ENCODE data around the gene CLMN. TPM values are rescaled to one million over a fixed set of nuclear protein-coding genes. Genes with fewer than 3 reads are reported as not detected.

The CLMN gene
- total and polyA plus RNA-seq, 2 of the 4 experiments (the other 2 are of a cell fraction) = 0.10 to 0.18 TPM

DNA sequence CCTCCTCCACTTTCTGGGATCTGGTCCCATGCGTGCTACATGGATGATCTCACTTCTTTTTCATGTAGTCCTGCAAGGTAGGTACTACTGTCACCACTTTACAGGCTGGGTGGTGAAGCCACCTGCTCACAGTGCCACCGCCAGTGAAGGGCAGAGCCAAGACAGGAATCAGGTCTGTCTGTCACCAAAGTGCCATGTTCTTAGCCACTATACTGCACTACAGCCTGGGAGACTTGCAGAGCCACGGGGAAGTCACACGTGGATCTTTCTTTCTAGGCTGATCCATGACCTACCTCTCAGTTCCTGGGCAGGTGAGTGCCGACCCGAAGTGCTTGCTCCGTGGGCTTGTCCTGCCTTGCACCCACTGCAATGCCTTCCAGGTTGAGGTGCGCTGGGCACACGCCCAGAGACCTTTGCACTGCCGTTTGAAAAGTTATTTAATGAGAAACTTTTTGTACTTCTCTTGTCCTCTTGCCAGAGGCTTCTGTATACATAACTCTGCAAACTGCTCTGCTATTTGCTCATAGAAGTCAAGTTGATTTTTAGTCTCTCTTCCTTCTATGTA is 19.7 kb upstream of the CLMN start:
- H4K8ac ChIP-seq (ENCODE audit: low read depth in 2 of 2, low read length in 2 of 2) = no peak overlapping the region
- no TSS peak for BruUV-seq (replicated peaks)
- no peak for TF ChIP-seq MXI1 (IDR thresholded peaks at IDR 0.05; ENCODE audit: borderline replicate concordance, low read depth, low read length)
- TF ChIP-seq NFE2L2 (IDR thresholded peaks at IDR 0.05; ENCODE audit: low read depth, low read length) = no peak
- no peak overlapping the region for H2BK20ac ChIP-seq (ENCODE audit: low read depth, low read length)
- no peak overlapping the region for H3K4me3 ChIP-seq (ENCODE audit: insufficient read depth, low read depth, low read length)
- no peak overlapping the region for H3K27ac ChIP-seq (ENCODE audit: insufficient read depth, low read length)
- no peaks in the 10 kb centered on the region; the same call in 1 of the 2 replicates for H3K27me3 ChIP-seq (ENCODE audit: control insufficient read depth, insufficient read depth, low read length)
- DNase-seq (no peak), ATAC-seq (ENCODE audit: low read depth) (no peak)
- no peak overlapping the region for H4K91ac ChIP-seq (ENCODE audit: insufficient read depth, low read depth, low read length)
- no peaks in the 10 kb centered on the region for H3K4me1 ChIP-seq (ENCODE audit: control insufficient read depth, insufficient read depth, low read length)
- WGBS, 2 experiments (ENCODE audit: extremely low coverage in 2 of 2, insufficient read length in 1 of 2) = 45% methylated on average over 4 of the region's 10 CpGs; no CpG with 5 or more reads in 1 of the 2 experiments
- no peaks in the 10 kb centered on the region for H4K20me1 ChIP-seq (ENCODE audit: insufficient read depth, low read length)
- H3K4ac ChIP-seq (ENCODE audit: low read depth, low read length) = no peak overlapping the region
- no peaks in the 10 kb centered on the region for H3K9me3 ChIP-seq (ENCODE audit: control insufficient read depth, insufficient read depth, low read length)
- no peak overlapping the region for H2AK5ac ChIP-seq (ENCODE audit: low read depth, low read length)
- H3K18ac ChIP-seq (ENCODE audit: low read depth, low read length) = no peak overlapping the region
- no peak overlapping the region for H2AK9ac ChIP-seq (replicated peaks; ENCODE audit: low read depth, low read length, poor library complexity)
- H2BK120ac ChIP-seq (ENCODE audit: low read depth, low read length) = no peak overlapping the region
- no peak overlapping the region for H2BK15ac ChIP-seq (ENCODE audit: low read depth, low read length)
- no peak overlapping the region for H2AFZ ChIP-seq (replicated peaks; ENCODE audit: low read length, poor library complexity)
- ChIA-PET POLR2A (ENCODE audit: unreplicated experiment) (no interaction called here), CTCF (interaction anchor here (1.9 kb wide), 1 partner anchor 14 kb away, joined by 4 read pairs; no protein-coding TSS in a partner anchor)
- intact Hi-C loops (cut with micrococcal nuclease) = no loop called here
- H3K79me1 ChIP-seq (ENCODE audit: low read depth in 1 of 2, low read length in 2 of 2) = no peaks in the 10 kb centered on the region
- no peak overlapping the region for H3K14ac ChIP-seq (replicated peaks; ENCODE audit: low read depth, low read length)
- H3K36me3 ChIP-seq (ENCODE audit: control insufficient read depth, insufficient read depth, low read length) = no peaks in the 10 kb centered on the region
- in situ Hi-C loops (cut with MboI; ENCODE audit: low sequenced_read_pairs) = no loop called here
- no peaks in the 10 kb centered on the region for H3K9me1 ChIP-seq (ENCODE audit: insufficient read depth, low read length)
- no peak overlapping the region for H3K4me2 ChIP-seq (ENCODE audit: low read depth, low read length)
- dilution Hi-C loops (cut with HindIII; ENCODE audit: low sequenced_read_pairs, unreplicated experiment) = no loop called here
- H4K5ac ChIP-seq (ENCODE audit: low read depth, low read length) = no peak overlapping the region
- H3K23ac ChIP-seq (ENCODE audit: low read depth, low read length) = no peak overlapping the region
- no peak overlapping the region for H3K56ac ChIP-seq (ENCODE audit: extremely low read depth, insufficient read depth, low read length)
- no peak overlapping the region for H3K9ac ChIP-seq (ENCODE audit: low read depth, low read length)
- H2BK5ac ChIP-seq (ENCODE audit: low read depth, low read length, poor library complexity, severe bottlenecking) = no peak overlapping the region

Measured in IMR-90 (cell line).